ENCODE measurements around the gene SKOR2. TPM values are rescaled to one million over a fixed set of nuclear protein-coding genes. Genes with fewer than 3 reads are reported as not detected.

SKOR2 gene
- total and polyA plus RNA-seq, 5 donors from 2014 or later: not detected

Other genes starting within 250 kb of the SKOR2 start
- not detected for gene ELOA2, start 216.0 kb downstream of the SKOR2 start, total RNA-seq
- not detected for gene ELOA2, start 216.0 kb downstream of the SKOR2 start, polyA plus RNA-seq
- gene HDHD2, start 101.2 kb downstream of the SKOR2 start, total RNA-seq: 18.7 TPM
- gene HDHD2, start 101.2 kb downstream of the SKOR2 start, polyA plus RNA-seq: 10 to 100 TPM; 39.4 to 46.7 (median 44.7) TPM
- 5.3 TPM for gene IER3IP1, start 75.3 kb downstream of the SKOR2 start, total RNA-seq
- gene IER3IP1, start 75.3 kb downstream of the SKOR2 start, polyA plus RNA-seq: 10 to 100 TPM; 16.6 to 18.9 (median 17.7) TPM

All from CD4-positive, CD25-positive, alpha-beta regulatory T cell (primary cell).